NCI-H2171 (cell line): ENCODE measurements around the gene KRT82.

Experiments
- DNase-seq: peaks from one replicate; lab custom pipeline; 2025; lab: John Stamatoyannopoulos, UW

The KRT82 gene

GRCh38 chr12:52383331-52383730 lies 22.8 kb downstream of the KRT82 start:
- no peak for DNase-seq

- DNase-seq, result no peak
These were observed 23.3 kb downstream of the KRT82 start for GRCh38 chr12:52382854-52383253.

- DNase-seq, result no peak
These were observed 24.9 kb downstream of the KRT82 start for GRCh38 chr12:52381206-52381605.

- DNase-seq, result no peak
These were observed 25.9 kb downstream of the KRT82 start for GRCh38 chr12:52380271-52380694.

DNA sequence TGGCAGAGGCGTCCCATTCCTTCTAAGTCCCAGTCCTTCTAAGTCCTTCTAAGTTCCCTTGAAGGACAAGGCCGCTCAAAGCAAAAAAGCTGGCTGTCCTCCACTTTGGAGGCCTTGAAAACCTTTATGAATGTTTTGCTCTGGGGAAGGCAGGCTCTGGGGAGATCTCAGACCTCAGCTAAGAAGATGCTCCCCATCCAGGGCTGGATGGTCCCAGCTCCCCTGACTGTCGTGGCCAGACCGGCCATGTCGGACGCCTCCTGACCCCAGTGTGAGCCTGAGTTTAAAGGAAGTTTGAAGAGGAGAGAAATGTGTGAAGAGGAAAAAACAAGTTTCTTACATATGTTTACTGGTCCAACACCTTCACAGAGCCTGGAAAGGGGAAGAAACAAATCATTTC lies 26.6 kb downstream of the KRT82 start:
- DNase-seq, result no peak

DNA sequence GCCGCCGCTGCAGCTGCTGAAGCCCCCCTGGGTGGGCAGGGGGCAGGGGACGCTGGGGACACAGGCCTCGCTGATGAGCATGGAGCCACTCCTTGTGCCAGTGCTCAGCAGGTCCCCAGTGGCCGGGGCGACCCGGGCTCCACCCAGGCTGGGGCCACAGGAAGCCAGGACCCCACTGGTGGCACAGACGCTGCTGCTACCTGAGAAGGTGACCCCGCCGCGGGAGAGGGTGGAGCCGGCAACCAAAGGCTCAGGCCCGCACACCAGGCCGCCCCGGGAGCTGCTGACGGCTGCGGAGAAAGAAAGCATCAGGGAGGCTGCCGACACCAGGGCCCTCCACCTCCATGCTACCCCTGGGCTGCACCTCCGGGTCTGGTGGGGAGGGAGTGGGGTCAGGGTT lies 28.0 kb downstream of the KRT82 start:
- DNase-seq, result no peak

DNA sequence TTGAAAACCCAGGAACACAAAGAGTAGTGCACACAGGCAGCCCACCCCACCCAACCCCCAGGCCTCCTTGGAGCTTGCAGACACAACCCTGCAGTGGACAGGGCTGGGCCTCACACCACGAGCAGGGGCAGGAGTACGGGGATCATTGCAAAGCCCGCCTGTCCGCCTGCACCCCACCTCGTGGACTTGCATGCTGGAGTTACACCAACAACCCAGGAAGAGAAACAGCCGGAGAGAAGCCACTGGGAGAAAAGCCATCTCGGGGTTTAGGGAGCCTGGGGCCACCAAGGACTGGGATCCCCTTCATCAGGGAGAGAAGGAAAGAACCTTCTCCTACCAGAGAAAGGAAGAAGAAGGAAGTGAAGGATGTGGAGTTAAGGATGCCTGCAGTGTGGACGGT lies 28.9 kb downstream of the KRT82 start:
- no peak for DNase-seq

GRCh38 chr12:52372216-52373154 lies 33.6 kb downstream of the KRT82 start:
- peak; percentile 81 for DNase-seq

DNA sequence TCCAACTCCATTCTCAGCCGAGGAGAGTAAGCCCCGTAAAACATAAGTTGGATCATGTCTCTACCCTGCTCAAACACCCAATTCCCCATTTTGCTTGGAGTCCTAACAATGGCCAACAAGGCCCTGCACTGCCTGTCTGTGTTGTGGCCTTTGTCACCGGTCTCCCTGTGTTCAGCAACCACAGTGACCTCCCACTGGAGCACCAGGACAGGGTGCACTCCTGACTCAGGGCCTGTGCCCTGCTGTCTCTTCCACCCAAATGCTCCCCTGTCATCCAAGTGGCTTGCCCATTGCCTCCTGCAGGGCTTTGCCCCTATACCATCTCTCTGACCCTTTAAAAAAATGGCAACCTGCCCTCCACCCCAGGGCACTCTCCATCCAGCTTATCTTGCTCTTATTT lies 34.4 kb downstream of the KRT82 start:
- DNase-seq, result no peak

- no peak for DNase-seq
These were observed 35.1 kb downstream of the KRT82 start for GRCh38 chr12:52370926-52371608.

DNA sequence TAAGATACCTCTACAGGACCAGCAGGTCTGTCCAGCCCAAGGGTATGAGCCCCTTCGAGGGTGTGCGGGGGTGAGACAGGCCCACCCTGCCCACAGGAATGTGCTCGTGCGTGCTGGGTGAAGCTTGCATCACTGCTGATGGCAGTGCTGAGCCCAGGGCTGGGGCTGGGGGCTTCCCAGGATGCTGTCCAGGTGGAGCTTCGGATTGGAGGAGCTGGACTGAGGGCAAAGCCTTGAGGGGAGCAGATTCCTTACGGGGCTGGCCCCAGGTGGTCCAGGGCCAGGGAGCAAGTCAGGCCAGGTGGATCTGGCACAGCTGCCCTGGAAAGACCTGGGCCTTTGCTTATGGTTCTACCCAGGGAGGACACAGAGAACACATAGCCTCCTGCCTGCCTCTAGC lies 36.3 kb downstream of the KRT82 start:
- no peak for DNase-seq

DNA sequence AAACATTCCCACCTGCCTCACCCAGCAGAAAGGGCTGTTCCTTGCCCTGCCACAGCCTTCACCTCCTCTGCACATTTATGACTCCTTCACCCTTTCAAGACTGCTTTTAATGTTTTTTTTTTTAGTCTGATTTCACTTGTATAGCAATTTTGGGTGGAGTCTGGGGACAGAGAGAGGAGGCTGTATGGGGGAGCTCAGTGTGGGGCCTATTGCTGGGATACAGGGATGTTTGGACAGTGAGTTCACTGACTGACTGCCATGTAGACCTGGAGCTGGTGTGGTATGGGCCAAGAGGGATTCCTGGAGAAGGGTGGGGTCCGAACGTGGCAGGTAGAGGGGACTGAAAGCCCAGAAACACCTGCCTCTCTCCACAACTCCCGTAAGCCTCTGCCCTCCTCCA lies 36.9 kb downstream of the KRT82 start:
- DNase-seq, result no peak

GRCh38 chr12:52368508-52368907 lies 37.6 kb downstream of the KRT82 start:
- no peak for DNase-seq

DNA sequence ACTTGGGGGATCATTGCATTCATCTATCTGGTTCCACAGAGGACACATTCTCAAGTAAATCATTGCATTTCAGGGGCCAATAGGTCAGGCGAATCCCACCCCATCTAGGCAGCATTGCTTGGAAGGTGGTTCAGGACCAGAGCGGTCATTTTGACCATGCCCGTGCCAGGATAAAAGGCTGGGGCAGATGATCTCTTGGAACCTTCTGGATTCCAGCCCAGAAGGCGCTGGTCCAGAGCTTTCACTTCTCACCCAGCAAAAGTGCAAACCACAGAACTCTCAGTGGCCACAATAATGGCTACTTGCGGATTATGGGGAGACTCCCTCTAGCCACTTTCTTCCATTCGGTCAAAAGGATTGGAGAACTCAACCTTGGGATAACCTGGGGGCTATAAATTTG lies 38.3 kb downstream of the KRT82 start:
- no peak for DNase-seq

GRCh38 chr12:52366738-52367485 lies 39.2 kb downstream of the KRT82 start, which contains the start of gene KRT85:
Gene KRT85, minus strand, starts transcription at chr12:52367481. Its CDS starts 76 bp downstream, at chr12:52367405.
- no peak for DNase-seq

GRCh38 chr12:52364901-52365489 lies 41.1 kb downstream of the KRT82 start:
- DNase-seq, result no peak

DNA sequence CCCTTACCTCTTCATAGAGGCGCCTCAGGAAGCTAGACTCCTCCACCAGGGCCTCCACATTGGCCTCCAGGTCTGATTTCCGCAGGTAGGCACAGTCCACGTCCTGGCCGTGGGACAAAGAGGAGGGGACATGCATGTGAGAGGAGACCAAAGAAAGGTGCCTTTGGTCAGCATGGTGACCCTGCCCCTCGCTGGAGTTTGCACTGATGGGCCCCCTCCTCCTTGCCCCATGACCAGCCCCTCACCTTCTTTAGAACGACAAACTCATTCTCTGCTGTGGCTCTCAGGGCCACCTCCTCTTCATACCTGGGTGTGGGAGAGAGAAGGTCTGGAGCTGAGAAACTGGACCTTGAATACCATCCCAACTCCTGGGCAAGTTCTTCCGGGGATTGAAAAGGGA lies 42.1 kb downstream of the KRT82 start:
- DNase-seq, result no peak

GRCh38 chr12:52363111-52363679 lies 42.9 kb downstream of the KRT82 start:
- DNase-seq, result no peak

- no peak for DNase-seq
These were observed 43.9 kb downstream of the KRT82 start for GRCh38 chr12:52362118-52362726.

GRCh38 chr12:52361553-52361952 lies 44.6 kb downstream of the KRT82 start:
- DNase-seq, result no peak

- DNase-seq, result no peak
These were observed 45.4 kb downstream of the KRT82 start for GRCh38 chr12:52360663-52361271.
